ENCODE results near the gene CYREN. TPM values are rescaled to one million over a fixed set of nuclear protein-coding genes. Genes with fewer than 3 reads are reported as not detected.
"Not testable (repeated sequence)": the region's sequence is repeated elsewhere in the genome, so short reads cannot be mapped to it uniquely, and the experiment has no call there.

Gene CYREN
- total RNA-seq, 1 donor from 2014 or later, result 26.9 TPM

- Mint-ChIP-seq H3K9me3 (peaks cover under 1% of the 10 kb centered on the region), H3K4me1 (peaks cover 11% of the 10 kb centered on the region), H3K36me3 (peaks cover 5% of the 10 kb centered on the region), H3K27me3 (ENCODE audit: insufficient read depth, low read depth) (peaks cover 6% of the 10 kb centered on the region), H3K27ac (no peak overlapping the region), H3K4me3 (no peak overlapping the region)
- no peaks in the 10 kb centered on the region for H4K20me1 ChIP-seq (ENCODE audit: low read depth)
- H3K27me3 ChIP-seq, result no peaks in the 10 kb centered on the region
- no peak overlapping the region for H3K4me3 ChIP-seq
- H3K4me1 ChIP-seq, result peaks cover 11% of the 10 kb centered on the region
- peaks cover 2% of the 10 kb centered on the region for H3K79me2 ChIP-seq (ENCODE audit: low read depth)
- no peak overlapping the region for H3K27ac ChIP-seq
- peaks cover 31% of the 10 kb centered on the region for H3F3A ChIP-seq (ENCODE audit: low read depth)
- no peaks in the 10 kb centered on the region for H3K9me3 ChIP-seq (ENCODE audit: low read depth)
- TF ChIP-seq EZH2 (IDR thresholded peaks at IDR 0.05), result no peak
- no peak for TF ChIP-seq CTCF (IDR thresholded peaks at IDR 0.05)
- no peak for TF ChIP-seq EZH2phosphoT487 (IDR thresholded peaks at IDR 0.05)
- no peak overlapping the region for H2AFZ ChIP-seq (replicated peaks)
- no peak overlapping the region for H3K4me2 ChIP-seq
- DNase-seq (ENCODE audit: low spot score), result no peak
- no peaks in the 10 kb centered on the region for H3K36me3 ChIP-seq
- H3K9ac ChIP-seq, result no peak overlapping the region
Observed at GRCh38 chr7:135174941-135175340, 4.4 kb upstream of the CYREN start.

- H3F3A ChIP-seq (ENCODE audit: low read depth), result peaks cover 31% of the 10 kb centered on the region
- not testable (repeated sequence) for H3K27ac Mint-ChIP-seq
- peaks cover 21% of the 10 kb centered on the region for H3K4me1 Mint-ChIP-seq
Observed at GRCh38 chr7:135173916-135174315, 3.4 kb upstream of the CYREN start.

GRCh38 chr7:135171581-135172291, 1.2 kb upstream of the CYREN start:
- not testable (repeated sequence) for H3K9ac ChIP-seq; H3K9me3 Mint-ChIP-seq; H3K36me3 ChIP-seq; H3K27ac ChIP-seq; H3K4me1 ChIP-seq; H3K9me3 ChIP-seq (ENCODE audit: low read depth); H4K20me1 ChIP-seq (ENCODE audit: low read depth); H3K27me3 Mint-ChIP-seq (ENCODE audit: insufficient read depth, low read depth); H3K27me3 ChIP-seq; H3K4me3 ChIP-seq
- peaks cover 17% of the 10 kb centered on the region for H3F3A ChIP-seq (ENCODE audit: low read depth)
- Mint-ChIP-seq H3K36me3 (peaks cover 12% of the 10 kb centered on the region), H3K4me3 (peak overlapping the region; percentile 87), H3K4me1 (peaks cover 25% of the 10 kb centered on the region), H3K27ac (peak overlapping the region; percentile 76)
- peak; percentile 59 for DNase-seq (ENCODE audit: low spot score)
- peak overlapping the region; percentile 73 for H2AFZ ChIP-seq (replicated peaks)
- H3K79me2 ChIP-seq (ENCODE audit: low read depth), result peaks cover 26% of the 10 kb centered on the region
- H3K4me2 ChIP-seq, result peak overlapping the region; percentile 95

More at GRCh38 chr7:135173916-135174315, 3.4 kb upstream of the CYREN start:
- H3K4me3 Mint-ChIP-seq; H4K20me1 ChIP-seq (ENCODE audit: low read depth); H3K27me3 ChIP-seq; H3K4me2 ChIP-seq; H3K27me3 Mint-ChIP-seq (ENCODE audit: insufficient read depth, low read depth); H3K4me3 ChIP-seq; DNase-seq (ENCODE audit: low spot score); H3K9me3 ChIP-seq (ENCODE audit: low read depth); H3K36me3 Mint-ChIP-seq; H2AFZ ChIP-seq (replicated peaks); H3K36me3 ChIP-seq; H3K9ac ChIP-seq; H3K9me3 Mint-ChIP-seq; H3K27ac ChIP-seq: not testable (repeated sequence)
- H3K79me2 ChIP-seq (ENCODE audit: low read depth), result peaks cover 13% of the 10 kb centered on the region
- peaks cover 16% of the 10 kb centered on the region for H3K4me1 ChIP-seq

- Mint-ChIP-seq H3K4me3 (peak overlapping the region; percentile 87), H3K4me1 (peaks cover 25% of the 10 kb centered on the region), H3K36me3 (peaks cover 16% of the 10 kb centered on the region)
- not testable (repeated sequence) for H3K27me3 Mint-ChIP-seq (ENCODE audit: insufficient read depth, low read depth); H3K9ac ChIP-seq; H3K27ac Mint-ChIP-seq; H3K9me3 ChIP-seq (ENCODE audit: low read depth); DNase-seq (ENCODE audit: low spot score); H3K36me3 ChIP-seq; H4K20me1 ChIP-seq (ENCODE audit: low read depth); H3K27me3 ChIP-seq; H3K9me3 Mint-ChIP-seq; H3K4me1 ChIP-seq
- H3K79me2 ChIP-seq (ENCODE audit: low read depth), result peaks cover 26% of the 10 kb centered on the region
- H3F3A ChIP-seq (ENCODE audit: low read depth), result peaks cover 17% of the 10 kb centered on the region
- peak overlapping the region; percentile 95 for H3K4me2 ChIP-seq
- H2AFZ ChIP-seq (replicated peaks), result peak overlapping the region; percentile 81
- H3K27ac ChIP-seq, result peak overlapping the region; percentile 92
- peak overlapping the region; percentile 70 for H3K4me3 ChIP-seq
Observed at GRCh38 chr7:135170998-135171481, 533 bp upstream of the CYREN start.

GRCh38 chr7:135169964-135170273, 588 bp downstream of the CYREN start:
- H3K4me3 Mint-ChIP-seq, result peak overlapping the region; percentile 93
- H3K27ac ChIP-seq, result peak overlapping the region; percentile 92
- peaks cover 5% of the 10 kb centered on the region for H3K4me1 ChIP-seq
- H2AFZ ChIP-seq (replicated peaks), result peak overlapping the region; percentile 81
- no peak for TF ChIP-seq EZH2 (IDR thresholded peaks at IDR 0.05)
- no peak for TF ChIP-seq CTCF (IDR thresholded peaks at IDR 0.05)
- no peak for TF ChIP-seq EZH2phosphoT487 (IDR thresholded peaks at IDR 0.05)
- peaks cover 17% of the 10 kb centered on the region for H3F3A ChIP-seq (ENCODE audit: low read depth)
- H3K27ac Mint-ChIP-seq, result peak overlapping the region; percentile 91
- H3K27me3 ChIP-seq, result no peaks in the 10 kb centered on the region
- peak overlapping the region; percentile 95 for H3K4me2 ChIP-seq
- H4K20me1 ChIP-seq (ENCODE audit: low read depth), result peaks cover 3% of the 10 kb centered on the region
- H3K9ac ChIP-seq, result peak overlapping the region; percentile 77
- peaks cover 26% of the 10 kb centered on the region for H3K79me2 ChIP-seq (ENCODE audit: low read depth)
- peaks cover 9% of the 10 kb centered on the region for H3K27me3 Mint-ChIP-seq (ENCODE audit: insufficient read depth, low read depth)
- DNase-seq (ENCODE audit: low spot score), result no peak
- H3K36me3 Mint-ChIP-seq, result peaks cover 25% of the 10 kb centered on the region
- peak overlapping the region; percentile 70 for H3K4me3 ChIP-seq
- H3K9me3 ChIP-seq (ENCODE audit: low read depth), result no peaks in the 10 kb centered on the region
- no peaks in the 10 kb centered on the region for H3K36me3 ChIP-seq
- peaks cover 25% of the 10 kb centered on the region for H3K4me1 Mint-ChIP-seq
- no peaks in the 10 kb centered on the region for H3K9me3 Mint-ChIP-seq

Data from neural progenitor cell (in vitro differentiated cells).